Bronchial epithelial cell (primary cell): ENCODE measurements around the gene GALNS. TPM values are rescaled to one million over a fixed set of nuclear protein-coding genes. Genes with fewer than 3 reads are reported as not detected.

Experiments
- DNase-seq: peaks from one replicate; pipeline ENCODE4 v3.0.0-alpha.2; 2010; ENCODE audit warnings: low read depth
- FAIRE-seq: peaks from 2 replicates; lab custom pipeline; 2011; peaks lifted over from hg19 to GRCh38; lab: Jason Lieb, UNC
- H3K27me3 ChIP-seq: 2 replicates; pipeline ENCODE4 v1.5.1; 2011; ENCODE audit warnings: low read length; ENCODE audit not compliant: control insufficient read depth, insufficient read depth
- H3K36me3 ChIP-seq: 2 replicates; pipeline ENCODE4 v1.5.1; 2011; ENCODE audit warnings: low read length; ENCODE audit not compliant: control insufficient read depth, insufficient read depth
- H3K4me3 ChIP-seq: 2 replicates; pipeline ENCODE4 v1.5.1; 2011; ENCODE audit warnings: mild to moderate bottlenecking, low read depth, low read length, control low read depth
- CTCF ChIP-seq: IDR thresholded peaks from 2 replicates; pipeline ENCODE4 v1.5.1; 2011; ENCODE audit warnings: mild to moderate bottlenecking, moderate library complexity, low read length, control low read depth, inconsistent platforms; ENCODE audit not compliant: insufficient read depth, severe bottlenecking
- total RNA-seq: library from RNA; depleted of rRNA; stranded (reverse); fragments of >200 nt; gene quantifications from 2 replicates; pipeline ENCODE4 v1.2.1, GENCODE V29; 2014

The GALNS gene
- total RNA-seq, 1 donor from 2014 or later = 16.3 TPM

- FAIRE-seq (no peak), DNase-seq (no peak)
- peaks cover 12% of the 10 kb centered on the region for H3K36me3 ChIP-seq
- H3K4me3 ChIP-seq = no peak overlapping the region
- no peaks in the 10 kb centered on the region for H3K27me3 ChIP-seq
- TF ChIP-seq CTCF = no peak
Observed at GRCh38 chr16:88807626-88808453, 48.9 kb downstream of the GALNS start.

GRCh38 chr16:88807142-88807625 is 49.6 kb downstream of the GALNS start:
- no peak for TF ChIP-seq CTCF
- H3K27me3 ChIP-seq = no peaks in the 10 kb centered on the region
- no peak for DNase-seq
- H3K36me3 ChIP-seq = peaks cover 12% of the 10 kb centered on the region
- no peak for FAIRE-seq
- no peak overlapping the region for H3K4me3 ChIP-seq

GRCh38 chr16:88806491-88807111 is 50.1 kb downstream of the GALNS start:
- FAIRE-seq (no peak), DNase-seq (no peak)
- TF ChIP-seq CTCF = no peak
- Histone ChIP-seq H3K27me3 (no peaks in the 10 kb centered on the region), H3K4me3 (no peak overlapping the region), H3K36me3 (peaks cover 12% of the 10 kb centered on the region)

- H3K36me3 ChIP-seq = peaks cover 12% of the 10 kb centered on the region
- no peak for FAIRE-seq
- no peak for DNase-seq
- no peak overlapping the region for H3K4me3 ChIP-seq
- no peak for TF ChIP-seq CTCF
- no peaks in the 10 kb centered on the region for H3K27me3 ChIP-seq
Observed at GRCh38 chr16:88805887-88806393, 50.8 kb downstream of the GALNS start.

GRCh38 chr16:88805340-88805715 is 51.4 kb downstream of the GALNS start:
- DNase-seq = no peak
- H3K4me3 ChIP-seq = no peak overlapping the region
- FAIRE-seq = no peak

More at GRCh38 chr16:88805340-88805715, 51.4 kb downstream of the GALNS start:
- Histone ChIP-seq H3K27me3 (no peaks in the 10 kb centered on the region), H3K36me3 (peaks cover 10% of the 10 kb centered on the region)
- TF ChIP-seq CTCF = no peak
